Stomach smooth muscle (tissue), 2 donors: ENCODE results near the gene EFR3B.
"Not testable (repeated sequence)": the region's sequence is repeated elsewhere in the genome, so short reads cannot be mapped to it uniquely, and the experiment has no call there.

Source experiments
- H3K27ac ChIP-seq: one replicate; pipeline ENCODE4 v1.7.0; 2013; ENCODE audit warnings: mild to moderate bottlenecking, low read length, inconsistent platforms
- H3K27me3 ChIP-seq, 2 donors: one replicate each; pipeline ENCODE4 v1.7.0; 2013; ENCODE audit warnings: low read length in 2 of 2; ENCODE audit not compliant: insufficient read depth in 2 of 2, control insufficient read depth in 1 of 2
- H3K36me3 ChIP-seq, 2 donors: one replicate each; pipeline ENCODE4 v1.7.0; 2013; ENCODE audit warnings: low read length in 2 of 2; ENCODE audit not compliant: control insufficient read depth in 2 of 2, insufficient read depth in 2 of 2
- H3K4me1 ChIP-seq: one replicate; pipeline ENCODE4 v1.7.0; 2013; ENCODE audit warnings: low read length; ENCODE audit not compliant: control insufficient read depth, insufficient read depth
- H3K4me3 ChIP-seq, 2 donors: one replicate each; pipeline ENCODE4 v1.7.0; 2013; ENCODE audit warnings: low read length in 2 of 2
- H3K9ac ChIP-seq, 2 donors: one replicate each; pipeline ENCODE4 v1.7.0; 2013; ENCODE audit warnings: low read length in 2 of 2, mild to moderate bottlenecking in 1 of 2
- H3K9me3 ChIP-seq, 2 donors: one replicate each; pipeline ENCODE4 v1.7.0; 2013; ENCODE audit warnings: low read length in 2 of 2; ENCODE audit not compliant: control insufficient read depth in 2 of 2
- donor health status: healthy.
- donor health status: Pancreatic carcinoma.

Gene EFR3B

GRCh38 chr2:25129901-25130520 is 88.1 kb downstream of the EFR3B start:
- no peak overlapping the region for H3K9ac ChIP-seq
- no peaks in the 10 kb centered on the region for H3K9me3 ChIP-seq
- H3K4me3 ChIP-seq = no peak overlapping the region
- H3K27me3 ChIP-seq = peaks cover 0 to 2% of the 10 kb centered on the region in 2 donors
- H3K27ac ChIP-seq = no peak overlapping the region
- peaks cover 7% of the 10 kb centered on the region for H3K4me1 ChIP-seq
- H3K36me3 ChIP-seq = no peaks in the 10 kb centered on the region

GRCh38 chr2:25131253-25131566 is 89.3 kb downstream of the EFR3B start:
- Histone ChIP-seq H3K27me3 (peaks cover 0 to 2% of the 10 kb centered on the region in 2 donors), H3K4me3 (no peak overlapping the region), H3K9me3 (no peaks in the 10 kb centered on the region), H3K27ac (no peak overlapping the region), H3K9ac (no peak overlapping the region), H3K4me1 (peaks cover 7% of the 10 kb centered on the region), H3K36me3 (no peaks in the 10 kb centered on the region)

DNA sequence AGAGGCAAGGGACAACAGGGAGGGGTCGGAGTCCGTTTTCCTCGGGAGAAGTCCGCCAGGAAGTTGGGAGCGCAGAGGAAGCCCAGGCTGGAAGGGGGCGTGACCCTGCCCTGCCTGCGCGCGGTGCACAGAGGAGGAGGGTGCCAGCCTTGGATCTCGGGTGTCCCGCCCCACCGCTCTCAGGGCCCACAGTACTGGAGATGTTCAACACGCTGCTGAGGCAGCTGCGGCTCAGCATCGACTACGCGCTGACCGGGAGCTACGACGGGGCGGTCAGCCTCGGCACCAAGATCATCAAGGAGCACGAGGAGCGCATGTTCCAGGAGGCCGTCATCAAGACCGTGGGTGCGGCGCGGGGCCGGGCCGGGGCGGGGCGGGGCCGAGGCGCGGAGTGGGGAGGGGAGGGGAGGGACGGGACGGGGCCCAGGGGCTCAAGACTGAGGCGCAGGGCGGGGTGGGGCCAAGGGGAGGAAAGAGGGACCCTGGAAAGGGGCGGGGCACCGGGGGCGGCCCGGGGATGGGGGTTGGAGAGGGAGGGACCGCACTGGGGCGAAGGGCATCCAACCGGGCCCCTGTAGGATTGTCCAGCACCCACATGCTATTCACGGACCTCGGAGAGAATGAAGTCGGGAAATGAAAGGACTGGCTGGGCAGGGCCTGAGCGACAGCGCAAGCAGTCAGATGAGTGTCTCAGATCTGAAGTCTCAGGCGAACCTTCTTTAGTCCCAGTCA is 89.9 kb downstream of the EFR3B start:
- no peak overlapping the region for H3K4me3 ChIP-seq

GRCh38 chr2:25132299-25132635 is 90.4 kb downstream of the EFR3B start:
- H3K9me3 ChIP-seq = no peaks in the 10 kb centered on the region
- H3K4me1 ChIP-seq = peaks cover 7% of the 10 kb centered on the region
- H3K36me3 ChIP-seq = no peaks in the 10 kb centered on the region
- peaks cover 0 to 2% of the 10 kb centered on the region in 2 donors for H3K27me3 ChIP-seq
- H3K4me3 ChIP-seq = no peak overlapping the region
- no peak overlapping the region for H3K27ac ChIP-seq
- H3K9ac ChIP-seq = no peak overlapping the region

More for the DNA sequence above, 89.9 kb downstream of the EFR3B start:
- no peak overlapping the region for H3K9ac ChIP-seq
- H3K27ac ChIP-seq = no peak overlapping the region
- peaks cover 7% of the 10 kb centered on the region for H3K4me1 ChIP-seq
- no peaks in the 10 kb centered on the region for H3K36me3 ChIP-seq
- H3K9me3 ChIP-seq = no peaks in the 10 kb centered on the region
- H3K27me3 ChIP-seq = peaks cover 0 to 2% of the 10 kb centered on the region in 2 donors

GRCh38 chr2:25132693-25133092 is 90.8 kb downstream of the EFR3B start:
- Histone ChIP-seq H3K36me3 (no peaks in the 10 kb centered on the region), H3K27me3 (peaks cover 0 to 2% of the 10 kb centered on the region in 2 donors), H3K9me3 (no peaks in the 10 kb centered on the region), H3K4me1 (peaks cover 7% of the 10 kb centered on the region), H3K27ac (no peak overlapping the region), H3K9ac (no peak overlapping the region), H3K4me3 (no peak overlapping the region)

- not testable (repeated sequence) for H3K9ac ChIP-seq, H3K4me1 ChIP-seq, H3K4me3 ChIP-seq, H3K27ac ChIP-seq, H3K9me3 ChIP-seq, H3K36me3 ChIP-seq, H3K27me3 ChIP-seq
Observed at GRCh38 chr2:25140535-25140934, 98.7 kb downstream of the EFR3B start.

GRCh38 chr2:25141120-25141519 is 99.2 kb downstream of the EFR3B start:
- no peaks in the 10 kb centered on the region for H3K27me3 ChIP-seq
- H3K9ac ChIP-seq = no peak overlapping the region
- H3K27ac ChIP-seq = no peak overlapping the region
- H3K9me3 ChIP-seq = no peaks in the 10 kb centered on the region
- H3K4me1 ChIP-seq = no peaks in the 10 kb centered on the region
- no peaks in the 10 kb centered on the region for H3K36me3 ChIP-seq
- no peak overlapping the region for H3K4me3 ChIP-seq

- H3K4me3 ChIP-seq = no peak overlapping the region
- no peaks in the 10 kb centered on the region for H3K27me3 ChIP-seq
- H3K27ac ChIP-seq = no peak overlapping the region
- H3K9ac ChIP-seq = no peak overlapping the region
- no peaks in the 10 kb centered on the region for H3K4me1 ChIP-seq
- H3K9me3 ChIP-seq = no peaks in the 10 kb centered on the region
- no peaks in the 10 kb centered on the region for H3K36me3 ChIP-seq
Observed at GRCh38 chr2:25145803-25146202, 103.9 kb downstream of the EFR3B start.

DNA sequence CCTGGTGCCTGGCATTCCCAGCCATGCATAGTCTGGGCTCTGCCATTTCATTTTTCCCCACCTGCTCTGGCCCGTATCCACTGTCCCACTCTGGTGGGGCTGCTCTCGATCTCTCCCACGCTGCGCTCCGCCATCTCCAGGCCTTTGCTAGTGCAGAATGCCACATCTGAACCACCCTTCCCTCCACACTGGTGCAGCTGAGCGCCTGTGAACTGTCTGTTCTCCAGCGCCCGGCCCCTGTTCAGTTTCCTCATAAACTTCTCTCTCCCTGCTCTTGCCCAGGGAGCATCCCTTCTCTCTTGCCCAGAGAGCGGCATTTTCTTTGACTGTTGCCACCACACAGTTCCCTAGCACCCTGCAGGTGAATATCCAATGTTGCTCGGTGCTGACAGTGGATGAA is 105.0 kb downstream of the EFR3B start:
- Histone ChIP-seq H3K27ac (no peak overlapping the region), H3K36me3 (no peaks in the 10 kb centered on the region)

DNA sequence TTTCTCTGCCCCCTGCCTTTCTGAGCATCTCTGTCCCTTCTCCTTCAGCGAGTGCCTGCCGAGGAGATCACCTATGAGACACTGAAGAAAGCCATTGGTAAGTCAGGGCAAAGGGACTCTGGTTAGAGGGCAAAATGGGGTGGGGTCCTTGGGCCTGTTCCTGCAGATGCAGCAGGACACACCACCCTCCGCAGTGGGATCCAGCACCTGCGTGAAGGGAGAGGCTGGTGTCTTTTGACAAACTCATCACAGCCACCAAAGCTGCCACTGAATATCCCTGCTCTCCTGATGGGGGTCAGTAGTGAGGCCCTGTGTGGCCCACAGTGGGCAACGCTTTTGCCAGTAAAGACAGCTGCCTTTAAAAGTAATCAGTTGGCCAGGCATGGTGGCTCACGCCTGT is 107.8 kb downstream of the EFR3B start:
- H3K36me3 ChIP-seq = no peaks in the 10 kb centered on the region
- H3K4me3 ChIP-seq = no peak overlapping the region

More for the DNA sequence above, 105.0 kb downstream of the EFR3B start:
- Histone ChIP-seq H3K27me3 (no peaks in the 10 kb centered on the region), H3K9ac (no peak overlapping the region), H3K4me1 (no peaks in the 10 kb centered on the region), H3K4me3 (no peak overlapping the region), H3K9me3 (no peaks in the 10 kb centered on the region)

GRCh38 chr2:25150993-25151392 is 109.1 kb downstream of the EFR3B start:
- not testable (repeated sequence) for H3K9me3 ChIP-seq, H3K9ac ChIP-seq, H3K27ac ChIP-seq, H3K4me3 ChIP-seq, H3K4me1 ChIP-seq, H3K36me3 ChIP-seq, H3K27me3 ChIP-seq

More for the DNA sequence above, 107.8 kb downstream of the EFR3B start:
- H3K9ac ChIP-seq = no peak overlapping the region
- no peaks in the 10 kb centered on the region for H3K9me3 ChIP-seq
- H3K27me3 ChIP-seq = no peaks in the 10 kb centered on the region
- no peaks in the 10 kb centered on the region for H3K4me1 ChIP-seq
- no peak overlapping the region for H3K27ac ChIP-seq
